GM19455 (cell line): Measurements from ENCODE around the gene ANAPC16.
"Not testable (repeated sequence)": the region's sequence is repeated elsewhere in the genome, so short reads cannot be mapped to it uniquely, and the experiment has no call there.

ENCODE experiments used
- ATAC-seq: cut with Tn5 transposase; IDR thresholded peaks from one replicate; pipeline ENCODE4 v1.9.1; 2021; ENCODE audit not compliant: unreplicated experiment

Gene ANAPC16

DNA sequence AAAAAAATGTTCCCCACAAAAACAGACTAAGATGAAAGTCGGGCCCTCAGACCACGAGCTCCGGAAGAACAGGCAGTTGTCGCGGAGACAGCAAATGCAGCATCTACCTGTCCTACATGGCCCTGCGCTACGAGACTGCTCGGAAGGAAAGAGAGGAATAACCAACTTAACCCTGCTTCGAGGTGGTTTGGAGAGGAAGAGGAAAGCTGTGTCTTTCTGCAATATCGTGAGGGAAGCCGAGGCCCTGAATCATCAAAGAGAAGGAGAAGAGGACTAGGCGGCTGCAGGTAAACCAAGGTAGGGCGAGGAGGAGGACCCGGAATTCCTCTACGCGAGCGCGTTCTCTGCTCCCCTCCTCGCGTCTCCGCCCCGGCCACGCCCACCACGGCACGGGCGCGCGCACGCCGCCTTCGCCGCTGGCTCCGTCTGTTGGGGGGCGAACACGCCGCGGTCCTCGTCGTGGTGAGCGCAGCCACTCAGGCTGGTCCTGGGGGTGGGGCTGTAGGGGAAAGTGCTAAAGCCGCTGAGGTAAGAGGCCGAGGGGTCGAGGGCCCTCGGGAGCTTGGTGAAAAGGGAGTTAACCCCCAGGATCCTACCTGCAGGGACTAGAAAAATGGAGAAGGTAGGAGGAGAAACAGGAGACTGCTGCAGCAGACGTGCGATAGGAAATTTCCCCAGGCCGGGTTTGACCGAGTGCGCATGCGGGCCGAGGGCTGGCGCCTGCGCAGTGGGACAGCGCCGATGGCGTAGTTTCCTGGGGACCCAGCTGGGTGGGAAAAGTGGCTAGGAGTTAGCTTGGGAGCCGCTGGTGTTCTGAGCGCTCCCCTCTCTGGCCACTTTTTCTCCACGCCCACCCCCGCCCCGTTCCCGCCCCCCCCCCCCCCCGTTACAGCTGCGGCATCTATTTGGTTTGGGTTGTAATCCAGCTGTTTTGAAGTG, at the start of gene ANAPC16, which contains the start of gene ASCC1:
TSS of gene ANAPC16 (plus strand) at position 402 of the 939 bp plus-strand sequence. CDS start 7,903 bp downstream, outside the sequence.
TSS of gene ASCC1 (minus strand) at position 666 of the 939 bp plus-strand sequence. CDS start 2,978 bp downstream, outside the sequence.
- ATAC-seq, result peak; percentile 77

- ATAC-seq, result no peak
Observed at GRCh38 chr10:72167118-72167517, 48.7 kb upstream of the ANAPC16 start.

DNA sequence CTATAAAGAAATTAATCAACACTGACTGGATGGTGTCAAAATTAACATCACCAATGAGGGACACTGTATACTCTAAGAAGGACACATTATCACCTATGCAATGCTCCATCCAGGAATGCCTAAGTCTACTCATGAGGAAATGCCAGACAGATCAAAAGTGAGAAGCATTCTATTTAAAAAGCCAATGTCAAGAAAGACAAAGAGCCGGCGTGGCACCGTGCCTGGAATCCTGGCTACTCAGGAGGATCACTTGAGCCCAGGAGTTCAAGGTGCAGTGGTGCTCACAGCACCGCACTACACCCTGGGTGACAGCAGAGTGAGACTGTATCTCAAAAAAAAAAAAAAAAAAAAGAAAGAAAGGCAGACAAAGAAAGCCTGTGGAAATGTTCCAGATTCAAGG, 45.5 kb upstream of the ANAPC16 start:
- no peak for ATAC-seq

DNA sequence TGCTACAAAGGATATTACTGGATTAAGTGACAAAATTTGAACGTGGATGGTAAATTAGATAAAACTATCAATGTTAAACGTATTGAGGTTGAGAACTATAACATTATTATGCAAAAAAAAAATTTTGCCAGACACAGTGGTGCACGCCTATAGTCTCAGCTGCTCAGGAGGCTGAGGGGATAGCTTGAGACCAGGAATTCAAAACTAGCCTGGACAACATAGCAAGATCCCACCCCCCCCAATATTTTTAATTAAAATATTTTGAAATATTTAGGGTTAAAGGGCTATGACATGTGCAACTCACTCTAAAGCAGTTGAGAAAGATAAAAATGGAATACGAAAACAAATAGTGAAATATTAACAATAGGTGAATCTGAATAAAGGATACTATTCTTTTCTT, 45.1 kb upstream of the ANAPC16 start:
- ATAC-seq, result no peak

DNA sequence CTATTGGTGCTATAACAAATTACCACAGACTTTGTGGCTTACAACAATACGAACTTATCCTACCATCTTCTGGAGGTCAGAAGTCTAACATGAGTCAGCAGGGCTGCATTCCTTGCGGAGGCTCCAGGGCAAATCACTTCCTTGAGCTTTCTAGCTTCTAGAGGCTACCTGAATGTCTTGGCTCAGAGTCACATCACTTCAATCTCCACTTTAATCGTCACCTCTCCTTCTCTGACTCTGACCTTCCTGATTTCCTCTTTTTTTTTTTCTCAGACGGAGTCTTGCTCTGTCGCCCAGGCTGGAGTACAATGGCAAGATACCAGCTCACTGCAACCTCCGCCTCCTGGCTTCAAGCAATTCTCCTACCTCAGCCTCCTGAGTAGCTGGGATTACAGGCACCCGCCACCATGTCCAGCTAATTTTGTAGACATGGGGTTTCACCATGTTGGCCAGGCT, 44.6 kb upstream of the ANAPC16 start:
- no peak for ATAC-seq

DNA sequence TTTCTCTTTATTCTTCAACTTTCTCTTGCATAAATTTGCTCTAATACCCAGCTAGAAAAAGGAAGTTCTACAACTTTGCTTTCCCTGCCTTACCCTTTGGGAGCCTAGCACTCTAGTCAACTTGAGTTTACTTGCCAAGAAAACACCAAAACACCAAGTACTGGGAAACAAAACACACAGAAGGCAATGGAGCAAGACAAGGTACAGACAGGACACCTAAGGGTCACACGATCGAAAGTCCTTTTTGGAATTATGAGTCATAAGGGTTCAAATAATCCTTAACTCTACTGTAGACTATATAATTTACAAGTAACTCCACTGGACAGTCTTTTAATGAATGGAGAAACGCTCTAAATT, 42.6 kb upstream of the ANAPC16 start:
- no peak for ATAC-seq

GRCh38 chr10:72173619-72174296, 42.1 kb upstream of the ANAPC16 start:
- no peak for ATAC-seq

DNA sequence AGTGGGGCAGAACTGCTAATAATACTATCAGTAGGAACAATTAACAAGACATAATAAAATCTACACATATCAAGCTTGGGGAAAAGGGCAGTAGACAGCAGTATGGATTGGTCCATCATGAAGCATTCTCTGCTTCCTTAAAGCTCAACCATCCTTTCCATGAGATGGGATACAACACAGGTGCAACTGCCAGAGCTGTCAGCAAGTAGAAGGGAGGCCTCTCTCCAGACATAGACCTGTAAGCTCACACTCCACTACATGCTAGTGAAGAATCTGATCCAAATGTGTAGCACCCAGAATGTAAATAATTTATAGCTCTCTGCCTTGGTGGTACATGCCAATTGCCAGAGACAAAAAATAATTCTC, 41.5 kb upstream of the ANAPC16 start:
- no peak for ATAC-seq

DNA sequence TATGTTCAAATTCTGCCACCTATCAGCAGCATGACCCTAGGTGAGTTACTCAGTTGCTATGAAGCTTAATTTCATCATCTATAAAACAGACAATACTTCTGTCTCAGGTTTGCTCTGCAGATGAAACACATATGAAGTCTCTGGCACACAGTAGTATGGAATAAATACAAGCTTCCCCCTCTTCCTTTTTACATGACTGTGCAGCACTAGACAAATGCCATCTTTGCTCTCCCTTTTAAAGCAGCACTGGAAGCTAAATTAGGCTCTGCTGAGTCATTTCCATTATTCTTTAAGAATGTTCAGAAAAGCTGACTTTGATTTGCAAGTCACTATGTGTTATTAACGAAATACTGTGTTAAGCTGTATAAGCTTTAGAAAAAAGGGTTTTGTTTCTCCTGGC, 40.7 kb upstream of the ANAPC16 start:
- no peak for ATAC-seq

DNA sequence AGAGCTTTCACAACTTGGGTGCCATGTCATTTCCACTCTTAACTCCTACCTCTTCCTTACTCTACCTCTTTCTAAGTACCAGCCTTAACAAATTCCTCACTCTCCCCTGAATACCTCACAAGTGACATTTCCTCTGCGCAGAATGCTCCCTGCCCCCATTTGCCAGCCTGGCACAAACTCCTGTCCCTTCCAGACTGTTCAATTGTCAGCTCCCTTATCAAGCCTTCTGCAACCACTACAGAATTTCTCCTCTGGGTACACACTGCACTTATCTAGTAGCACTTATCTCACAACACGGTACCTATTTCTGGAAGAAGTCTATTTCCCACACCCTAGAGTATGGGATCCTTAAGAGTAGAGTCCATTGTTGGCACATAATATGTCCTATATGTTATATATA, 39.1 kb upstream of the ANAPC16 start:
- no peak for ATAC-seq

GRCh38 chr10:72177454-72177853, 38.4 kb upstream of the ANAPC16 start:
- ATAC-seq, result no peak

DNA sequence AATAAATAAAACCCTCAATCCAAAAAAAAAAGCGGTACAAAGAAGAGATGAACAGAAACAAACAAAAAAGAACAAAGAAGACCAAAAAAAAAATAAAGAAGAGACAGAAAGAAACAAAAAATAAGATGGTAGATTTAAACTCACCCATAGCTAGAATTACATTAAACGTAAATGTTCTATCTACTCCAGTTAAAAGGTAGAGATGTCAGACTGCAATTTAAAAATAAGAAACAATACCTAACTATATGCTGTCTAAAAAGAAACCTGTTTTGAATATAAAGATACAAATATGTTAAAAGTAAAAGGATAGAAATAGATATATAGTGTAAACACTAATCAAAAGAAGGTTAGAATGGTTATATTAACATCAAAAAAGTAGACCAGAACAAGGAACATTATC, 31.7 kb upstream of the ANAPC16 start:
- ATAC-seq, result no peak

- ATAC-seq, result no peak
Observed at GRCh38 chr10:72186258-72186981, 29.4 kb upstream of the ANAPC16 start.

DNA sequence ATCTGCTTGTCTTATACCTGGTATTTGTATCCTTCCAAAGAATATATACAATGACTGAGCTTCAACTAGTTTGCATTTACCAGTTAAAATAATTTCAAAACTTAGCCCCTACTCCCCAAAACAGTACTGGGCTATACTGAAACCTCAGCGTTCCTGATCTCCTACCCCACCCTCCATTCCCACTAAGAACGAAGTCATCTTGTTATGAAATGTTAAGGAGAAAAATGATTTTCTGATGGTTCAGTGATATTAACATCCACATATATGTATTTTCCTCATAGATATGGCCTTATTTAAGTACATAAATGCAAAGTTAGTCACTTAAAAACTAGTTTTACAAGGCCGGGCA, 28.9 kb upstream of the ANAPC16 start:
- ATAC-seq, result no peak

DNA sequence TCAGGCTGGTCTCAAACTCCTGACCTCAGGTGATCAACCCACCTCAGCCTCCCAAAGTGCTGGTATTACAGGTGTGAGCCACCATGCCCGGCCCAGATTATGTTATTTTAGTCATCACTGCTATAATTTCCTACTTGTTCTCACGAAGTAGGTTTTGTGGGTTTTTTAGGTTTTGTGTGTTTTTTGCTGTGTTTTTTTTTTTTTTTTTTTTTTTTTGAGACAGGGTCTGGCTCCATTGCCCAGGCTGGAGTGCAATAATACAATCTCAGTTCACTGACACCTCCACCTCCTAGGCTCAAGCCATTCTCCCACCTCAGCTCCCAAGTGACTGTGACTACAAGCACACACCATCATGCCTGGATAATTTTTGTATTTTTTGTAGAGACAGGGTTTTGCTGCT, 20.9 kb upstream of the ANAPC16 start:
- no peak for ATAC-seq

DNA sequence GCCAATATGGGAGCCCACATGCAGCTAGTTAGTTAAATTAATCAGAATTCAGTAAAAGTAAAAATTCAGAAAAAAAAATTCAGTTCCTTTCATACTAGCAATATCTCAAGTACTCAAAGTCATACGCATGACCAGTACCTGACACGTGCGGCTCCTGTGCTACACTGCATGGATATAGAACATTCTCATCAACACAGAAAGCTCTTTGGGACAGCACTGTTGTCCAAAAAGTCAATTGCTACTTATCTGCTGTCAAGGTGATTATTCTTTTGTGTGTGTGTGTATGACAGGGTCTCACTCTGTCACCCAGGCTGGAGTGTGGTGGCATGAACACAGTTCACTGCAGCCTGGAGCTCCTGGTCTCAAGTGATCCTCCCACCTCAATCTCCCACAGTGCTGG, 14.9 kb upstream of the ANAPC16 start:
- ATAC-seq, result no peak

- ATAC-seq, result no peak
Observed at GRCh38 chr10:72201293-72201692, 14.5 kb upstream of the ANAPC16 start.

GRCh38 chr10:72204296-72204695, 11.5 kb upstream of the ANAPC16 start:
- ATAC-seq, result no peak

DNA sequence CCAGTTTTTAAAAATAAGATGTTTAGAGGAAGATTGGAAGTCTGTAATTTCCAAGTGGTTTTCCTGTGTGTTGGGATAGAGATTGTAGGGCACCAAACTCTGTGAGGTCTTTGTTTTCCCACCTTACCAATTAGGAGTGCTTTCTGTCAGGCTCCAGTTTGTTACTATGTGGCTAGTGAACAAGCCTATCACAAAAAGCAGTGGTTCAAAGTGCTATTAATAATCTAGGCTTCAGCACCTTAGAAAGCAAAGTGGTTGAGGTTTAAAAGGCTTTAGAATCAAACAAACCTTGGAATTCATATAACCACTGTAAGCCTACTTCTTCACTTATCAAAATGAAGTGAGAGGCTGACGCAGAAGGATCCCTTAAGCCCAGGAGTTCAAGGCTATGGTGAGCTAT, 11.1 kb upstream of the ANAPC16 start:
- ATAC-seq, result no peak

DNA sequence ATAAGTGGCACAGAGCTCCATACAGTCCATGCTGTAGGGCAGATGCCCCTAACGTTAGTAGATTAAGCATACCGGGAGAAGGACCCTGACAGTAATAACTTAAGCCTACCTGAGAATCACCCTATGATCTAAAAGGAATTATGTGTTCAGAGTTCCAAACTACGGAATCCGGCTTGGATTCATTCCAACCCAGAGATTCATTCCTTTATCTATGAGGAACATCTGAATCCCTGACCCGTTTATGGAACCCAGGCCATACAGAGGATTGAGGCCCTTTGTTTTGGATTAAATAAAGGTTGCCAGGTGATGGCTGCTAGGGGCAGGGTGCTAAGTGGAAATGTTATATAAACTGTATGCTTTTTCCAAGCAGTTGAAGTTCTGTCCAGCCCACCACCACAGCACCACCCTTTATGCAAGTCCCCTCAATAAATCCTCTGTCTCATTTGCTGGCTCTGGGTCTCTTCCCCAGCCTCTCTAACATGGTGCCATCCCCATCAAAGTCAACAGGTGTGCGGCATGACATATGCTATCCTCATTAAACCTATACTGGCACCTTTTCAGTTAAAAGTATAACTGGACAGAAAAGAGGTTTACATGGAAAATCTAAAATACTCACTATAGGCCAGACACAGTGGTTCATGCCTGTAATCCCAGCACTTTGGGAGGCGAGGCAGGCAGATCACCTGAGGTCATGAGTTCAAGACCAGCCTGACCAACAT, 9.1 kb upstream of the ANAPC16 start:
- no peak for ATAC-seq

- not testable (repeated sequence) for ATAC-seq
Observed at GRCh38 chr10:72208526-72208925, 7.3 kb upstream of the ANAPC16 start.
